Right hindlimb (tissue), 1 donor: Measurements from ENCODE around the gene TGFBRAP1.

ENCODE experiments used
- DNase-seq: peaks from one replicate; pipeline ENCODE4 v3.0.0-alpha.2; 2018

The TGFBRAP1 gene

DNA sequence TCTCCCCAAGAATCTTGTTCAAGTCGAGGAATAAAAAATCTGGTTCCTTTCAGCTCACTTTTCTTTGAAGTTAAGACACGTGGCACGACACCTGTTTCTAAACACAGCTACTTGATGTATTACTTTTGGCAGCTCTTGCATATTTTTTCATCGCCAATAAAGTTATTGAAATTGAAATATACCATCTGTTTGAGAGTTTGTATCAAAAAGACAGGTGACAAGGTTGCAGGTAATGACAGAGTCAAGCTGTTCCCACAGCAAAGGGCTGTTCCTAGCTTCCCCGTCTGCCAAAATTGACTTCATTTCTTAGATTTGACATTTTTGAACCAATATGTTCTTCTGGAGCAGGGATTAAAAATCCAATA is 93.5 kb downstream of the TGFBRAP1 start:
- DNase-seq: no peak

DNA sequence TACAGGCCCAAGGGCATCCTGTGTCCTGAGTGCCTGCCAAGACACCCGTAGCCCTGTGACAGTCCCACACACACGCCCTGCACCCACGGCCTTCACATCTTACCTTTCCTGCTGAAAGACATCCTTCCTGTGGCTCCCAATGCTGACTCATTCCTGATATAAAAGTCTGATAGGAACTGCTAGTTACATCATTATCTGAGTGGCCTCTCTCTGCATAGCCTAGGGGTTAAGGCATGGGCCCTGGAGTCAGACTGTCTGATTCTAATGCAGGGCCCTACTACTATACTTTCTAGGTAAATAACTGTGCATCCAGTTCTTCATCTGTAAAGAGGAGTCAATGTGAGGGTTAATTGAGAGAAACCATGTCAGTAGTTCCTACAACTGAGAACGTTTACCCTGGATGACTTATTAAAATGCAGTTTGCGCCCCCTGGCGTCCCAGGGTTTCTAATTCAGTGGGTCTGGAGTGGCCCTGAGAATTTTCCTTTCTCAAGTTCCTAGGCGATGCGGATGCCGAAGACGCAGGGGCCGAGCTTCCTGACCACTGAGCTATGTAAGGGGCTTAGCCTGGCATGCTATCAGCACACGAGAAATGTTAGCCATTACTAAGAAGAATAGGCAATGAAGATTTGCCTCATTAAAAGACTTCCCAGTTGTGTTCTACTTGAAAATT is 94.0 kb downstream of the TGFBRAP1 start:
- DNase-seq: peak; percentile 77

DNA sequence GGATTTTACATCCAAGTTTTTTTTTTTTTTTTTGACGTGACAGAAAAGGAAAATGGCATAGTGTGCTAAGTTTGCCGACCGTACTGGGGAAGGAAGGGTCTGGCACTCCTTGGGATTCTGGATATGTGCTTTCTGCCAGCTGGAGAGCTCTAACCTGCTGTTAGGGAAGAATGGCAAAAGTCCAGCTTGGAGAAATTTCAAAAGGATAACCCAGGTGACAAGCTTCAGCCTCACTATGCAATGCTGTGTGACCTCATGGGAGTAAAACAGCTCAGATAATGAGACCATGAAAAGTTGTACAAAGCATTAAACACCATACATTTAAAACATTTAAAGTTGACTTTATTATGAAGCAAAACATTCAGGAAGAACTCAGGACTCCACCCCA is 98.3 kb downstream of the TGFBRAP1 start:
- DNase-seq: no peak

DNA sequence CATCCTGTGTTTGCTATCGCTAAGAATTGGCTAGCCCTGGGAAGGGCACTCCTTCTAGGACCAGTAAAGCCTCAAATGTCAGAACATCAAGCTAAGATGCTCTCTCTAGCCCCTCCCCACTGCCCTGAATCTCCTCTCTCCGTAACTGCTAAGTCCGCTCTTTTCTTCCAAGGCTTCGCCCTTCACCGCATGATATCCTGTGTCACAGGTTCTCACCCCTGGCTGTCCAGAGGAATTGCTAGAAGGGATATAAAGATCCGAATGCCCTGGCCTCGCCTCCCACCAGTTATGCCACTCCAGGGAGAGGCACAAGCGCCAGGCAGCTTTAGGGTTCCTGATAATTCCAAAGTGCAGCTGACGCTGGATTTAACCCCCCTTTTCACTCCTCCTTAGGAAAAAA is 105.1 kb downstream of the TGFBRAP1 start:
- DNase-seq: no peak

- DNase-seq: no peak
Observed at GRCh38 chr2:105220604-105221003, 108.9 kb downstream of the TGFBRAP1 start.

DNA sequence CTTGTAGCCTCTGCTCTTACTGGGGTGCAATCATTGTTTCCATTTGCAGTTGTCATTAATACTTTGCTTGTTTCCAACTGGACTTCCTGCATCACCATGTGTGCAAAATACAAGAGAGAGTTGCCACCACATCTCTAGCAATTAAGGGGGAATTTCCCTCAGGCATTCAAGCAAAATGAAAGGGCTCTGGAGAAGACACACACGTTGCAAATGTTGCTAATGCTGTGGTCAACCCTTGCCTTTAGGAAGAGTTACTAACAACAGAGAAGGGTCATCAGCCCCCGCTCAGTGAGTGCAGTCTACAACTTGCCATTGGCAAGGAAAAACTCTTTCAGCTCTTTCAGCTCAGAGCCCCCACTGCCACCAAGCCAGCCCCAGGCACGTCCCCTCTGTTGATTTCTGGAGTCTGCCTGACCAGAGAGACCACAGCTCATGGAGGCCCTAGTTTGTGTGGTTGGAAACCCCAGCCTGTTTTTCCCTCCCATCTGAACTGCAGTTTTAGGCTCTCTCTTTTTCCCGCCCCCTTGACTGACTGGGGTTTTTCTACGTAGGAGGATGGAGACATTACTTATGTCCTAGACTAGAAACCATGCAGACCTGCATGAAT is 113.8 kb downstream of the TGFBRAP1 start:
- no peak for DNase-seq
